Thyroid gland (tissue), 4 donors: Measurements from ENCODE around the gene CDH4.

Source experiments
- CTCF ChIP-seq, 6 experiments: fragments of 200-600 bp in 3 of 6; fragments of 450-650 bp in 3 of 6; sonication (generic) in 3 of 6; IDR thresholded peaks; one replicate each; pipeline ENCODE4 v1.5.1; 2016 to 2019; ENCODE audit warnings: antibody characterized with exemption in 6 of 6, mild to moderate bottlenecking in 2 of 6, inconsistent platforms in 1 of 6, moderate library complexity in 1 of 6
- POLR2A ChIP-seq, 2 donors: fragments of 450-650 bp; IDR thresholded peaks; one replicate each; pipeline ENCODE4 v1.6.1; 2017; ENCODE audit warnings: antibody characterized with exemption in 2 of 2, mild to moderate bottlenecking in 2 of 2, moderate library complexity in 1 of 2

GRCh38 chr20:61922936-61923335 is 670.9 kb downstream of the CDH4 start:
- TF ChIP-seq CTCF (IDR thresholded peaks at IDR 0.05) (no peak), POLR2A (IDR thresholded peaks at IDR 0.05) (no peak)
